CD8-positive, alpha-beta memory T cell (primary cell): Measurements from ENCODE around the gene RAD51AP2. TPM values are rescaled to one million over a fixed set of nuclear protein-coding genes. Genes with fewer than 3 reads are reported as not detected.
A peak's percentile ranks its signal among the peaks of the same experiment; 100 is the strongest.

Experiments
- CTCF ChIA-PET: fragments of 350-600 bp; sonication (Branson Sonifier 250); formaldehyde crosslinking; loops from one replicate; lab custom pipeline; 2021; ENCODE audit warnings: antibody characterized with exemption; lab: Charles Lee
- POLR2A ChIA-PET: fragments of 350-600 bp; sonication (Branson Sonifier 250); formaldehyde crosslinking; loops from one replicate; lab custom pipeline; 2021; ENCODE audit warnings: antibody characterized with exemption; lab: Charles Lee
- DNase-seq, 5 donors: peaks; one replicate each; pipeline versions ENCODE4 v3.0.0 to v3.0.0-alpha.2; 2020 to 2022; ENCODE audit warnings: mixed read lengths in 1 of 5
- H3K27ac ChIP-seq: one replicate; pipeline ENCODE4 v1.7.0; 2013; ENCODE audit warnings: low read depth, mild to moderate bottlenecking, low read length, moderate library complexity
- H3K27me3 ChIP-seq: 2 replicates; pipeline ENCODE4 v1.7.0; 2013; ENCODE audit warnings: low read length, mild to moderate bottlenecking; ENCODE audit not compliant: insufficient read depth, poor library complexity, severe bottlenecking
- H3K36me3 ChIP-seq: 2 replicates; pipeline ENCODE4 v1.7.0; 2013; ENCODE audit warnings: mild to moderate bottlenecking, low read length, moderate library complexity; ENCODE audit not compliant: insufficient read depth
- H3K4me1 ChIP-seq: 2 replicates; pipeline ENCODE4 v1.7.0; 2013; ENCODE audit warnings: mild to moderate bottlenecking, low read length, moderate library complexity; ENCODE audit not compliant: insufficient read depth
- H3K4me3 ChIP-seq: 2 replicates; pipeline ENCODE4 v1.7.0; 2013; ENCODE audit warnings: mild to moderate bottlenecking, low read length
- H3K9me3 ChIP-seq: 2 replicates; pipeline ENCODE4 v1.7.0; 2013; ENCODE audit warnings: mild to moderate bottlenecking, low read length
- H3K27ac Mint-ChIP-seq, 8 donors: one replicate each; pipeline ENCODE4 v1.8.0; 2020 to 2021; ENCODE audit warnings: mixed read lengths in 8 of 8, mild to moderate bottlenecking in 6 of 8, inconsistent platforms in 3 of 8, moderate library complexity in 3 of 8
- H3K27me3 Mint-ChIP-seq, 2 donors: one replicate each; pipeline ENCODE4 v1.8.0; 2020 to 2021; ENCODE audit warnings: mixed read lengths in 2 of 2, mild to moderate bottlenecking in 1 of 2, moderate library complexity in 1 of 2
- H3K36me3 Mint-ChIP-seq, 3 donors: one replicate each; pipeline ENCODE4 v1.8.0; 2020 to 2021; ENCODE audit warnings: mixed read lengths in 3 of 3, inconsistent platforms in 1 of 3, mild to moderate bottlenecking in 1 of 3
- H3K4me1 Mint-ChIP-seq, 3 donors: one replicate each; pipeline ENCODE4 v1.8.0; 2020 to 2021; ENCODE audit warnings: mixed read lengths in 3 of 3, inconsistent platforms in 1 of 3, mild to moderate bottlenecking in 1 of 3
- H3K4me3 Mint-ChIP-seq, 7 donors: one replicate each; pipeline ENCODE4 v1.8.0; 2020 to 2021; ENCODE audit warnings: mixed read lengths in 7 of 7, mild to moderate bottlenecking in 6 of 7, moderate library complexity in 4 of 7, inconsistent platforms in 2 of 7
- H3K9me3 Mint-ChIP-seq, 5 donors: one replicate each; pipeline ENCODE4 v1.8.0; 2020 to 2022; ENCODE audit warnings: mixed read lengths in 5 of 5, mild to moderate bottlenecking in 3 of 5, moderate library complexity in 2 of 5, inconsistent platforms in 1 of 5
- polyA plus RNA-seq: library from polyadenylated mRNA; unstranded; fragments of 300-500 nt; fragmentation: Illumina TruSeq; gene quantifications from one replicate; pipeline ENCODE4 v1.2.3, GENCODE V29; 2021
- total RNA-seq, 2 experiments: library from RNA; stranded (reverse); gene quantifications; one replicate each; pipeline ENCODE4 v1.2.3, GENCODE V29; 2021

Gene RAD51AP2
- total and polyA plus RNA-seq, 3 experiments from 2014 or later = not detected

GRCh38 chr2:17529771-17530170, 11.5 kb upstream of the RAD51AP2 start:
- Histone ChIP-seq H3K4me3 (no peak overlapping the region), H3K4me1 (no peaks in the 10 kb centered on the region), H3K9me3 (no peaks in the 10 kb centered on the region), H3K27ac (no peak overlapping the region), H3K27me3 (no peaks in the 10 kb centered on the region), H3K36me3 (no peaks in the 10 kb centered on the region)
- Mint-ChIP-seq H3K9me3 (peaks cover 0 to 3% (median 0%) of the 10 kb centered on the region in 5 donors), H3K27me3 (peaks cover 0 to 6% of the 10 kb centered on the region in 2 donors), H3K4me1 (no peaks in the 10 kb centered on the region), H3K27ac (no peak overlapping the region), H3K4me3 (no peak overlapping the region), H3K36me3 (no peaks in the 10 kb centered on the region)
- DNase-seq = no peak
- ChIA-PET CTCF (no interaction called here), POLR2A (no interaction called here)

- peaks cover 0 to 4% (median 0%) of the 10 kb centered on the region in 5 donors for H3K9me3 Mint-ChIP-seq
- CTCF ChIA-PET = no interaction called here
- Histone ChIP-seq H3K4me3 (no peak overlapping the region), H3K4me1 (no peaks in the 10 kb centered on the region), H3K27me3 (no peaks in the 10 kb centered on the region), H3K9me3 (no peaks in the 10 kb centered on the region), H3K36me3 (no peaks in the 10 kb centered on the region), H3K27ac (no peak overlapping the region)
- POLR2A ChIA-PET = no interaction called here
- H3K4me3 Mint-ChIP-seq = no peak overlapping the region
- H3K27ac Mint-ChIP-seq = no peak overlapping the region
- H3K27me3 Mint-ChIP-seq = peaks cover 1 to 30% of the 10 kb centered on the region in 2 donors
- no peaks in the 10 kb centered on the region for H3K4me1 Mint-ChIP-seq
- no peaks in the 10 kb centered on the region for H3K36me3 Mint-ChIP-seq
- no peak for DNase-seq
These were observed 4.1 kb upstream of the RAD51AP2 start for GRCh38 chr2:17522303-17522702.

- DNase-seq = no peak
- CTCF ChIA-PET = no interaction called here
- Mint-ChIP-seq H3K9me3 (peaks cover 0 to 4% (median 0%) of the 10 kb centered on the region in 5 donors), H3K27me3 (peaks cover 1 to 33% of the 10 kb centered on the region in 2 donors), H3K4me1 (no peaks in the 10 kb centered on the region), H3K27ac (no peak overlapping the region), H3K4me3 (no peak overlapping the region), H3K36me3 (no peaks in the 10 kb centered on the region)
- POLR2A ChIA-PET = no interaction called here
- Histone ChIP-seq H3K9me3 (no peaks in the 10 kb centered on the region), H3K36me3 (no peaks in the 10 kb centered on the region), H3K27me3 (no peaks in the 10 kb centered on the region), H3K4me1 (no peaks in the 10 kb centered on the region), H3K27ac (no peak overlapping the region), H3K4me3 (no peak overlapping the region)
These were observed 3.4 kb upstream of the RAD51AP2 start for GRCh38 chr2:17521621-17522020.

- Histone ChIP-seq H3K27me3 (no peaks in the 10 kb centered on the region), H3K4me1 (no peaks in the 10 kb centered on the region), H3K36me3 (no peaks in the 10 kb centered on the region), H3K27ac (no peak overlapping the region), H3K9me3 (no peaks in the 10 kb centered on the region), H3K4me3 (no peak overlapping the region)
- Mint-ChIP-seq H3K4me3 (no peak overlapping the region), H3K4me1 (no peaks in the 10 kb centered on the region), H3K27ac (no peak overlapping the region), H3K9me3 (peaks cover 0 to 4% (median 0%) of the 10 kb centered on the region in 5 donors), H3K36me3 (no peaks in the 10 kb centered on the region), H3K27me3 (peaks cover 1 to 32% of the 10 kb centered on the region in 2 donors)
- CTCF ChIA-PET = no interaction called here
- no peak for DNase-seq
- POLR2A ChIA-PET = no interaction called here
These were observed 2.5 kb upstream of the RAD51AP2 start for GRCh38 chr2:17520761-17521160.

DNA sequence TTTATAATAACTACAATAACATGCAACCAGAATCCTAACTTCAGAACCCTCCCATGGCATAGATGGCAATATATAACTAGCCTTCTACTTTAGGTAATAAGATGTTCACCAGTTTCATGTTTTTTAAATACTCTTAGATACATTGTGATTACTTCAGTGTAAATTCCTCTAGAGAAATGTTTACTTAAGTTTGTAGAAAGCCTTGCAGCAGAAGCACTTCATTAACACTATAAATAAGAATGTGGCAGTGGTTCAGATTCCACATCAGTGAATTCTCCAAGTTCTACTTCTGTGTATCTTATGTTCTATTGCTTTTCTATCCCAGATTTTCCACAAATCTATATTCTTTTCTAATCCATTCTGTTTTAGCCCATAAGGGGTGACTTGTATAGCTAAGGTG, 1.2 kb upstream of the RAD51AP2 start:
- Mint-ChIP-seq H3K27ac (no peak overlapping the region), H3K9me3 (peaks cover 0 to 3% (median 0%) of the 10 kb centered on the region in 5 donors), H3K4me1 (no peaks in the 10 kb centered on the region), H3K27me3 (peaks cover 1 to 25% of the 10 kb centered on the region in 2 donors), H3K4me3 (no peak overlapping the region), H3K36me3 (no peaks in the 10 kb centered on the region)
- Histone ChIP-seq H3K4me1 (no peaks in the 10 kb centered on the region), H3K4me3 (no peak overlapping the region), H3K27ac (no peak overlapping the region), H3K27me3 (no peaks in the 10 kb centered on the region), H3K9me3 (no peaks in the 10 kb centered on the region), H3K36me3 (no peaks in the 10 kb centered on the region)
- POLR2A ChIA-PET = no interaction called here
- CTCF ChIA-PET = no interaction called here
- DNase-seq = no peak

DNA sequence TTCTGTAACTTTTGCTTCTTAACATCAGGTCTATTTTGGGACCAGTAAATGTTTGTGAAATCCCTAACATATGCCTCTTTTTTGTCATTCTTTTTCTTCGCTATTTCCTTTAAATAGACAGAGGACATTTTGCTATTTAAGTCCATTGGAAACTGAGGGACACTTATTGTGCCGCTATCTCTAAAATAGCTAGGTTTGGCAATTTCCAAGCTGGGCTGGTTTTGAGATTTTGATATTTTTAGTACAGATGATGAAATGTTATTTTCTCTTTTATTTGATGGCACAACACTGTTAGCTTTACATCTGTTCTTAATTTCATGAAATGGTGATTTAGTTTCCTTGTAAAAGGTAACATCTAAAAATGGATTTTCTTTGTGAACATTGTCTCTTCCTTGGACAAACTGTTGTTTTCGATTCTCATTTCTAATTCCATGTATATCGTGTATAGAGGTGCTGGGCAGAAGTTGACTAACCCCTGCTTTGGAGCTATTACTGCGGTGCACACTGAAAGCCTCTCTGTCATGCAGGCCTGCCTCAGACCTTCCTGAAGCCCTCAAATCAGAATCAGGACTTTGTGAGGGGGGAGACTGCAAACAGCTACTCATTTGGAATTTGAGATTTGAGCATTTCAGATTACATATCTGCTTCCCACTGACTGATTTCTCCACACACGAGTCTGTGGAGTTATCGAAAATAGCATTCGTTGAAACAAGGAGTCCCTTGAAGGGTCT, 594 bp downstream of the RAD51AP2 start:
- H3K27ac ChIP-seq = peak overlapping the region; percentile 34
- Mint-ChIP-seq H3K27me3 (peaks cover 1 to 25% of the 10 kb centered on the region in 2 donors), H3K4me3 (no peak overlapping the region), H3K9me3 (peaks cover 0 to 3% (median 0%) of the 10 kb centered on the region in 5 donors), H3K4me1 (no peaks in the 10 kb centered on the region), H3K36me3 (no peaks in the 10 kb centered on the region), H3K27ac (no peak overlapping the region)
- H3K27me3 ChIP-seq = no peaks in the 10 kb centered on the region
- ChIA-PET CTCF (no interaction called here), POLR2A (no interaction called here)
- H3K36me3 ChIP-seq = no peaks in the 10 kb centered on the region
- DNase-seq = no peak
- H3K4me3 ChIP-seq = no peak overlapping the region
- H3K9me3 ChIP-seq = no peaks in the 10 kb centered on the region
- H3K4me1 ChIP-seq = no peaks in the 10 kb centered on the region

GRCh38 chr2:17515652-17516051, 2.6 kb downstream of the RAD51AP2 start:
- Mint-ChIP-seq H3K9me3 (peaks cover 0 to 3% (median 0%) of the 10 kb centered on the region in 5 donors), H3K27ac (no peak overlapping the region), H3K36me3 (no peaks in the 10 kb centered on the region), H3K27me3 (peaks cover 1 to 25% of the 10 kb centered on the region in 2 donors), H3K4me1 (no peaks in the 10 kb centered on the region), H3K4me3 (no peak overlapping the region)
- CTCF ChIA-PET = no interaction called here
- Histone ChIP-seq H3K4me3 (no peak overlapping the region), H3K36me3 (no peaks in the 10 kb centered on the region), H3K27me3 (no peaks in the 10 kb centered on the region), H3K4me1 (no peaks in the 10 kb centered on the region), H3K27ac (no peak overlapping the region), H3K9me3 (no peaks in the 10 kb centered on the region)
- POLR2A ChIA-PET = no interaction called here
- no peak for DNase-seq

GRCh38 chr2:17506736-17507616, 11.3 kb downstream of the RAD51AP2 start:
- Mint-ChIP-seq H3K27me3 (peaks cover 0 to 2% of the 10 kb centered on the region in 2 donors), H3K36me3 (no peaks in the 10 kb centered on the region), H3K4me1 (no peaks in the 10 kb centered on the region), H3K9me3 (peaks cover 0 to 8% (median 0%) of the 10 kb centered on the region in 5 donors), H3K4me3 (no peak overlapping the region), H3K27ac (no peak overlapping the region)
- CTCF ChIA-PET = no interaction called here
- no peak overlapping the region for H3K27ac ChIP-seq
- H3K36me3 ChIP-seq = no peaks in the 10 kb centered on the region
- no peaks in the 10 kb centered on the region for H3K27me3 ChIP-seq
- H3K4me3 ChIP-seq = no peak overlapping the region
- H3K4me1 ChIP-seq = no peaks in the 10 kb centered on the region
- POLR2A ChIA-PET = no interaction called here
- no peak for DNase-seq
- no peaks in the 10 kb centered on the region for H3K9me3 ChIP-seq
